ENCODE data around the gene LDHAL6A.

LDHAL6A gene

DNA sequence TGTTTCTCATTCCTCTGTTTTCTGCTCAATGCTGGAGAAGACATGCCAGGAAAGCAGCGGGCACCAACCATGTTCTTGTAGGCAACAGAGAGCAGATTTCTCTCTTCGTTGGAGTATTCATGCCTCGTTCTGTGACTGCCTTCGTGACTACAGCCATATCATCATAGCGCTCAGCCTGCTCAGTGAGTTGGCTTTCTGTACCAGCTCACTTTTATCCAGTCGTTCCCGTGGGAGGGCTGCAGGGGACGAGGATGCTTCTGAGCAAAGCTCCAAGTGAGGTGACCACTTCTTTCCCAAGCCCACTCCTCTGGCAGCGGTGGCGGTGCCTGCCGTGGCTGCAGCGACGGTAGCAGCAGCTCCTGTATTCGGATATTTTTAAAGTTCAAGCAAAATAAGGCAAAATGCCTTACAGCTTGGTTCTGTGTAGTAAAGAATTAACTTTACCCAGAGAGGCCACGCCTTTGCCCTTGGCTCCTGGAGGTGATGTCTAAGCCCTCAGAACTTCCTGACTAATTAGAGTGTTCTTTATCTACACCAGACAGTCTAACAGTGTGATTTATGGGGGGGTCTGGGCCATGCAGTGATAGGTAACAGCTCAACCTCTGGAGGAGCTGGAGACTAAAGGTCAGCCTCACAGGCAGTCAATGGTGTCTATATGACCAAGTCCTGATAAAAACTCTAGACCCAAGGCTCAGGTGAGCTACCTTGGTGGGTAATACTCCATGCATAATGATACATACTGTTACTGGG is 35.3 kb downstream of the LDHAL6A start:
- peak; percentile 25 for DNase-seq (ENCODE audit: low spot score)

GRCh38 chr11:18491924-18492323 is 36.3 kb downstream of the LDHAL6A start:
- no peak for DNase-seq (ENCODE audit: low spot score)

DNA sequence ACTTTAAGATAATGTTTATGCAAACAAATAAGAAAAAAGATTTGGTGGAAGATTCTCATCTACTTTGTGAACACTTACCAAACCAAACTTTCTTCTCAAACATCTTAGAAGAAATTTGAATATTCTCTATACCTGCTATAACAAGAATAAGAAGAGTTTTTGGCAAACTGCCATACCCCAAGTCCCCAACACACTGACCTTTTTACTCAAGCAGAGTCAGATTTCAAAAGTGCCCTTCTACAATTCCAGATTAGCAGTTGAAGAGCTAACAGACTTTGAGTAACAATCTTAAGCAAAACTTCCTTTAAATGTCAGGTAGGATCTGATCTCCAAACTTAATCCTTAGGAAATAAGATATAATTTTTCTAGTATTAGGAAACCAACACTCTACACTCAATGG is 37.2 kb downstream of the LDHAL6A start:
- no peak for DNase-seq (ENCODE audit: low spot score)

DNA sequence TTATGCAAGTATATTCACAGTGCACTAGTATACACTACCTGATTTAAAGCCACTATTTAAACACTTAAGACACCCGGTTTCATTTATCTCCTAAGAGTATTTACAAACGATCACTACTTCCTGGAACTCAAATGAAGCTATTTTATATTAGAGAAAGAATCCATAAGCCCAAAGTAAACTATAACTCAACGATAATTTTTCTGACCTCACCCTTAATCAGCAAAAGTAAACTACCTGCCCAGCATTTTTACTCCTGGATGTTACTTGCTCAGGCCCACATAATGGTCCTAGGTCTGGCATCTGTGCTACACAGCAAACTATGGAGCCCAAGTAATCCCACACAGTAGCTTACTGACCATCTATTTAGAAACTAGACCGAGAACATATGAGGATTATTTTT is 37.7 kb downstream of the LDHAL6A start:
- no peak for DNase-seq (ENCODE audit: low spot score)

GRCh38 chr11:18495271-18495670 is 39.6 kb downstream of the LDHAL6A start:
- no peak for DNase-seq (ENCODE audit: low spot score)

DNA sequence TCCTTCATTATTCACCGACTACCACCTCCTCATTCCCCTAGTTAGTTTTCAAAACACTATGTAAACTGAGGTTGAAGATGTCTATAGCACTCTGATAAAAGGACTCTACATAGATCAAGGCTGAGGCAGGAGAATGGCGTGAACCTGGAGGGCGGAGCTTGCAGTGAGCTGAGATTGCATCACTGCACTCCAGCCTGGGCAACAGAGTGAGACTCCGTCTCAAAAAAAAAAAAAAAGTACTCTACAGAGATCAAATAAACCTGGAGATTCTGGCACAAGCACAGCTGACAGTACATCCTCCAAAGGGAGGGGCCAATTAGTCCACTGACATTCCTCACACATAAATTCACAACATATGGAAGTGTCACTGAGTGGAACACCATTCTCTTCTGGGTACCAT is 40.0 kb downstream of the LDHAL6A start:
- no peak for DNase-seq (ENCODE audit: low spot score)

DNA sequence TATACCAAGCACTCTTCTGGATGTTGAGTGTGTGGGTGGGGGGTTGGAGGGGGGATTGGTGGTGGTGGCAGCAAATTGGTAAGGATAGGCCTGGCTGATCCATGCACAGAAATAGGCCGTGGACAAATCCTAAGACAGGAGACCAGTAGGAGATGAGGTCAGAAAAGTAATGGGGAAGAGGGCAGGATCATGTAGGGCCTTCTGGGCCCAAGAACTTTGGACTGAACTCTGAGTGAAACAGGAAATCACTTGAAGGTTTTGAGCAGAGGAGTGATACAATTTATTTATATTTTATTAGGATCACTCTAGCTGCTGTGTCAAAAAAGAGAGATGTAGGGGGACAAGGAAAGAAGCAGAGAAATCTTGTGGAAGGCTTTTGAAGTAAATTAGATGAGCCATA is 42.4 kb downstream of the LDHAL6A start:
- DNase-seq (ENCODE audit: low spot score): no peak

DNA sequence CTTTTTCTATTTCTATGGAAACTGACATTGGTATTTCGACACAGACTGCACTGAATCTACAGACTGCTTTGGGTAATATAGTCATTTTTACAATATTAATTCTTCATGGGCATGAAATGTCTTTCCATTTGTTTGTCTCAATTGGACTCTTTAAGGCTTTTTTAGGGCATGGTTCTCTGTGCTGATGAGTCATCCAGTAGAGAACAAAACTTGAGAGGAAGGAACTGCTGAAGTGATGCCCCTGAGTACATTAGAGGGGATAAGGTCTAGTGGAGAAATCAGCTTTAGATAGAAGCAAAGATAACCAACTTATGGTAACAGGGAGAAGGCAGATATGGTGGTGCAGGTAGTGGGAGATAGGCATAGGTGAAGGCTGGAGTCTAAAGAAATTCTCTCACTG is 46.0 kb downstream of the LDHAL6A start:
- DNase-seq (ENCODE audit: low spot score): no peak

- no peak for DNase-seq (ENCODE audit: low spot score)
Observed at GRCh38 chr11:18502352-18502751, 46.7 kb downstream of the LDHAL6A start.

GRCh38 chr11:18521122-18521521 is 65.5 kb downstream of the LDHAL6A start:
- no peak for DNase-seq (ENCODE audit: low spot score)

- no peak for DNase-seq (ENCODE audit: low spot score)
Observed at GRCh38 chr11:18522388-18522787, 66.7 kb downstream of the LDHAL6A start.

- no peak for DNase-seq (ENCODE audit: low spot score)
Observed at GRCh38 chr11:18523084-18523483, 67.4 kb downstream of the LDHAL6A start.

- no peak for DNase-seq (ENCODE audit: low spot score)
Observed at GRCh38 chr11:18524248-18524647, 68.6 kb downstream of the LDHAL6A start.

DNA sequence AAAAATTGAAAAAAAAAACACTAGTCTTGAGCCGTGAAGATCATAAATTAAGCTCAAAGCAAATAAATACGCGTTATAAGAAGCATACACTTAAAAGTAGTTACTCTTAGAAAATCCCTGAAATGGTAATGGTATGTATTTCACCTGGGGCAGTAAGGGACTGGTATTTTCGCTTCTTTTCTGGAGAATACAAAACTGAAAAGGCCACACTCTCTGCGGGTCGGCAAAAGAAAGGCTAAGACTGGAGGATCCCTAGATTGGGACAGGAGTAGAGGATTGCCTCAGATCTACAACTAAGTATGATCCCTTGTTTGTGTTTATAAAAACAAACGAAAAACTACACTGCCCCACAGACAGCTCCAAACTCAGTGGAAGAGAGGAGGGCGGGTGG is 70.5 kb downstream of the LDHAL6A start:
- no peak for DNase-seq (ENCODE audit: low spot score)

DNA sequence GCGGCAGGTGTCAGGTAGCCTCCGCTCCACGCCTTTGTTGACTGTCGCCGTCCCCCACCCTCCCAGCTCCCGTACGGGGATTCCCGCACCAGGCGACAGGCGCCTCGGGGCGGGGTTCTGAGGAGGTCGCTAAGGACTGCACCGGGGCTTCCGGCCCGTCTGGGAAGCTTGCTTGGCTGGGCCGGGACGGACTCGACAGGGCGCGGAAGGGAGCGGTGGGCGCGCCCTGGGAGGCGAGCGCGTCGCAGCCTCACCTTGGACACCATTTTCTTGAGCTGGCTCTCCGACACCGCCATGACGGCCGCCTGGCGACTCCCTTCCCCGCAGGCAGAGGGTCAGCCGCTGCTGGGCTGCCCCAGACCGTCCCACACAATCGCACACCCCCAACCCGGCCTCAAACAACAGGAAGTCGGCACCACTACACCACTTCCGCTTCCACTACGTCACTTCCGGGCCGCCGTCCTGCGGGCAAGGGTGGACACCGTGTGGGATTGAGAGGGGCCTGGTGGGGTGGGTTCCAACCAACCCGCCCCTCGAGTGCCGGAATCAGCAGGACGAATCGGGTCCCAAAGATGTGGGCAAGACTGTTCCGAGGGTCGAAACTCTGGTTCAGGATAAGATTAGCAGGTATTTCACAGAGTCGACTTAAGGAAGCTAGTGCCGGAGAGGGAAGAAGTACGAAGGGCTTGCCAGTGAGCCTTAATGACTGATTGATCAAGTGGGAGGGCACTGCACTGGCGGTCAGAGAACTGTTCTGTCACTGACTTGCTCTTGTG is 71.1 kb downstream of the LDHAL6A start, which contains the start of gene TSG101:
TSG101 (minus strand) TSS at position 422 of the 776 bp plus-strand sequence; CDS start at position 296, 126 bp downstream.
- DNase-seq (ENCODE audit: low spot score): peak; percentile 95

DNA sequence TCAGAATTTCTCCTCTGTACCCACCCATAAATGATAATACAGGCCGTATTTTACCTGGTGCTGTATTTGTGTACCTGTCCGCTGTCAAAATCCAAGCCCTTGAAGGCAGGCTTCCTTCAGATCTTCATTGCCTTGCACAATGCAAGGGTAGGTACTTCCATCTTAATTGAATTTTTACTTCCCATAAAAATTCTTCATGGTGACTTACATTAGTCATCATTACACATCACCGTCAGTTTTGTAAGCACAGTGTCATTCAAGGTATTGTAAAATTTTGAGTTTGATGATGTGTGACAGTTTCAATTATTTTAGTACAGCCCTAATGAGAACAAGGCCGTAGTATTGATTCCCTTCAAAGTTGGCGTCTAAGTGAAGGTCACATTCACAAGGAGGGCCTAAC is 71.9 kb downstream of the LDHAL6A start:
- no peak for DNase-seq (ENCODE audit: low spot score)
